Fibroblast of villous mesenchyme (primary cell): ENCODE data around the gene SPINDOC. TPM values are rescaled to one million over a fixed set of nuclear protein-coding genes. Genes with fewer than 3 reads are reported as not detected.

Experiments
- DNase-seq: peaks from one replicate; pipeline ENCODE4 v3.0.0-alpha.2; 2010; ENCODE audit warnings: low read depth
- H3K4me3 ChIP-seq: 2 replicates; pipeline ENCODE4 v1.5.1; 2011; ENCODE audit warnings: low read depth, mild to moderate bottlenecking, low read length
- CTCF ChIP-seq: IDR thresholded peaks from 2 replicates; pipeline ENCODE4 v1.5.1; 2012; ENCODE audit warnings: low read depth, mild to moderate bottlenecking, low read length; ENCODE audit not compliant: insufficient read depth
- total RNA-seq: library from RNA; depleted of rRNA; stranded (reverse); fragments of >200 nt; gene quantifications from 2 replicates; pipeline ENCODE4 v1.2.3, GENCODE V29; 2012

The SPINDOC gene
- total RNA-seq, 1 donor: 24.2 TPM

GRCh38 chr11:63844836-63845235 lies 31.6 kb downstream of the SPINDOC start:
- DNase-seq: no peak
- TF ChIP-seq CTCF: no peak
- H3K4me3 ChIP-seq: no peak overlapping the region

GRCh38 chr11:63845303-63845702 lies 32.0 kb downstream of the SPINDOC start:
- peak; percentile 72 for DNase-seq
- H3K4me3 ChIP-seq: no peak overlapping the region
- TF ChIP-seq CTCF: no peak

GRCh38 chr11:63845911-63846310 lies 32.7 kb downstream of the SPINDOC start:
- H3K4me3 ChIP-seq: no peak overlapping the region
- no peak for TF ChIP-seq CTCF
- peak; percentile 64 for DNase-seq

- no peak overlapping the region for H3K4me3 ChIP-seq
- TF ChIP-seq CTCF: no peak
- DNase-seq: no peak
Measured at GRCh38 chr11:63846897-63847296, 33.6 kb downstream of the SPINDOC start.

GRCh38 chr11:63847363-63847762 lies 34.1 kb downstream of the SPINDOC start:
- H3K4me3 ChIP-seq: no peak overlapping the region
- no peak for TF ChIP-seq CTCF
- DNase-seq: no peak

- TF ChIP-seq CTCF: no peak
- no peak for DNase-seq
- H3K4me3 ChIP-seq: no peak overlapping the region
Measured at GRCh38 chr11:63849691-63850090, 36.4 kb downstream of the SPINDOC start.

- no peak for TF ChIP-seq CTCF
- no peak overlapping the region for H3K4me3 ChIP-seq
- no peak for DNase-seq
Measured at GRCh38 chr11:63850920-63851319, 37.7 kb downstream of the SPINDOC start.
